Caco-2 (cell line): ENCODE results near the gene CEP170. TPM values are rescaled to one million over a fixed set of nuclear protein-coding genes. Genes with fewer than 3 reads are reported as not detected.

Source experiments
- BruUV-seq: library from RNA; stranded (reverse); fragments of 400-500 nt; replicated peaks from 2 replicates; lab custom pipeline; 2021; lab: Mats Ljungman, UMichigan
- CTCF ChIA-PET: fragments of 300-600 bp; sonication (Branson Sonifier 250); formaldehyde crosslinking; loops from one replicate; lab custom pipeline; 2022; ENCODE audit warnings: antibody characterized with exemption; lab: Charles Lee
- POLR2A ChIA-PET: fragments of 300-600 bp; sonication (Branson Sonifier 250); formaldehyde crosslinking; loops from one replicate; lab custom pipeline; 2022; ENCODE audit warnings: antibody characterized with exemption; lab: Charles Lee
- DNase-seq, 2 experiments: peaks; one replicate each; pipeline versions ENCODE4 v3.0.0 to v3.0.0-alpha.2; 2020 to 2022
- H3K27me3 ChIP-seq: replicated peaks from 2 replicates; pipeline ENCODE4 v1.6.0; 2011; ENCODE audit warnings: low read length; ENCODE audit not compliant: control insufficient read depth, insufficient read depth
- H3K36me3 ChIP-seq: 2 replicates; pipeline ENCODE4 v1.5.1; 2011; ENCODE audit warnings: low read length; ENCODE audit not compliant: control insufficient read depth, insufficient read depth
- H3K4me1 ChIP-seq: fragments of 250-450 bp; sonication (Bioruptor Pico); 2 replicates; pipeline ENCODE4 v1.5.1; 2020; ENCODE audit warnings: mild to moderate bottlenecking
- H3K4me3 ChIP-seq: 2 replicates; pipeline ENCODE4 v1.5.1; 2011; ENCODE audit warnings: low read depth, mild to moderate bottlenecking, control low read depth, low read length
- H3K9me3 ChIP-seq: fragments of 250-450 bp; sonication (Bioruptor Pico); 2 replicates; pipeline ENCODE4 v1.5.1; 2020; ENCODE audit warnings: mild to moderate bottlenecking, moderate library complexity
- H3K27ac Mint-ChIP-seq: one replicate; pipeline ENCODE4 v1.8.0; 2022; ENCODE audit warnings: mixed read lengths; ENCODE audit not compliant: unreplicated experiment
- H3K27me3 Mint-ChIP-seq: one replicate; pipeline ENCODE4 v1.8.0; 2022; ENCODE audit warnings: mixed read lengths; ENCODE audit not compliant: insufficient read depth, unreplicated experiment
- H3K36me3 Mint-ChIP-seq: one replicate; pipeline ENCODE4 v1.8.0; 2022; ENCODE audit warnings: mild to moderate bottlenecking, mixed read lengths; ENCODE audit not compliant: insufficient read depth, unreplicated experiment
- H3K4me1 Mint-ChIP-seq: one replicate; pipeline ENCODE4 v1.8.0; 2022; ENCODE audit warnings: low read depth, mixed read lengths; ENCODE audit not compliant: unreplicated experiment
- H3K4me3 Mint-ChIP-seq: one replicate; pipeline ENCODE4 v1.8.0; 2022; ENCODE audit warnings: mild to moderate bottlenecking, moderate library complexity, mixed read lengths; ENCODE audit not compliant: unreplicated experiment
- H3K9me3 Mint-ChIP-seq: one replicate; pipeline ENCODE4 v1.8.0; 2022; ENCODE audit warnings: mixed read lengths; ENCODE audit not compliant: unreplicated experiment
- CTCF ChIP-seq, 2 experiments: fragments of 200-600 bp in 1 of 2; IDR thresholded peaks; 1 replicate in 1 of 2; 2 replicates in 1 of 2; pipeline versions ENCODE4 v1.5.1 to v1.8.0; 2011 to 2022; ENCODE audit warnings: antibody characterized with exemption in 1 of 2, control low read depth in 1 of 2, inconsistent platforms in 1 of 2, low read depth in 1 of 2, low read length in 1 of 2, mild to moderate bottlenecking in 1 of 2, moderate library complexity in 1 of 2; ENCODE audit not compliant: insufficient read depth in 1 of 2, severe bottlenecking in 1 of 2, unreplicated experiment in 1 of 2
- intact Hi-C: fragments of 100-400 bp; cut with micrococcal nuclease; formaldehyde crosslinking; loops from one replicate; pipeline ENCODE4 v1.10.0; 2022; ENCODE audit not compliant: unreplicated experiment
- total RNA-seq: library from RNA; stranded (reverse); gene quantifications from 2 replicates; pipeline ENCODE4 v1.2.3, GENCODE V29; 2022

The CEP170 gene
- total RNA-seq, 1 experiment from 2014 or later = 22.4 TPM

- H3K4me3 ChIP-seq = no peak overlapping the region
- BruUV-seq = no TSS peak
Measured at GRCh38 chr1:243249214-243249613, 5.9 kb downstream of the CEP170 start.

GRCh38 chr1:243247901-243248300 is 7.2 kb downstream of the CEP170 start:
- intact Hi-C loops = no loop called here
- Mint-ChIP-seq H3K27me3 (no peaks in the 10 kb centered on the region), H3K4me1 (no peaks in the 10 kb centered on the region), H3K27ac (no peak overlapping the region), H3K36me3 (no peaks in the 10 kb centered on the region), H3K9me3 (no peaks in the 10 kb centered on the region), H3K4me3 (no peak overlapping the region)
- Histone ChIP-seq H3K36me3 (no peaks in the 10 kb centered on the region), H3K4me1 (peaks cover 7% of the 10 kb centered on the region; the same call in 1 of the 2 replicates), H3K9me3 (no peaks in the 10 kb centered on the region), H3K27me3 (no peaks in the 10 kb centered on the region), H3K4me3 (no peak overlapping the region)
- no peak for TF ChIP-seq CTCF (IDR thresholded peaks at IDR 0.05; ENCODE audit: insufficient read depth in 1 of 2, low read depth in 1 of 2, low read length in 1 of 2, severe bottlenecking in 1 of 2, unreplicated experiment in 1 of 2)
- BruUV-seq = no TSS peak
- DNase-seq = no peak
- CTCF ChIA-PET = no interaction called here
- POLR2A ChIA-PET = no interaction called here

More at GRCh38 chr1:243249214-243249613, 5.9 kb downstream of the CEP170 start:
- Histone ChIP-seq H3K36me3 (no peaks in the 10 kb centered on the region), H3K27me3 (no peaks in the 10 kb centered on the region), H3K9me3 (no peaks in the 10 kb centered on the region), H3K4me1 (peaks cover 7% of the 10 kb centered on the region; the same call in 1 of the 2 replicates)
- intact Hi-C loops = no loop called here
- DNase-seq = no peak
- no peak for TF ChIP-seq CTCF (IDR thresholded peaks at IDR 0.05; ENCODE audit: insufficient read depth in 1 of 2, low read depth in 1 of 2, low read length in 1 of 2, severe bottlenecking in 1 of 2, unreplicated experiment in 1 of 2)
- peaks cover 2% of the 10 kb centered on the region for H3K36me3 Mint-ChIP-seq
- H3K4me1 Mint-ChIP-seq = no peaks in the 10 kb centered on the region
- ChIA-PET POLR2A (no interaction called here), CTCF (no interaction called here)
- no peaks in the 10 kb centered on the region for H3K27me3 Mint-ChIP-seq
- no peak overlapping the region for H3K4me3 Mint-ChIP-seq
- no peak overlapping the region for H3K27ac Mint-ChIP-seq
- H3K9me3 Mint-ChIP-seq = no peaks in the 10 kb centered on the region

GRCh38 chr1:243246916-243247315 is 8.2 kb downstream of the CEP170 start:
- Histone ChIP-seq H3K4me1 (peaks cover 4% of the 10 kb centered on the region; the same call in 1 of the 2 replicates), H3K4me3 (no peak overlapping the region), H3K9me3 (no peaks in the 10 kb centered on the region), H3K27me3 (no peaks in the 10 kb centered on the region), H3K36me3 (no peaks in the 10 kb centered on the region)
- DNase-seq = no peak
- TF ChIP-seq CTCF (IDR thresholded peaks at IDR 0.05; ENCODE audit: insufficient read depth in 1 of 2, low read depth in 1 of 2, low read length in 1 of 2, severe bottlenecking in 1 of 2, unreplicated experiment in 1 of 2) = no peak
- intact Hi-C loops = no loop called here
- BruUV-seq = no TSS peak
- Mint-ChIP-seq H3K27ac (no peak overlapping the region), H3K27me3 (no peaks in the 10 kb centered on the region), H3K4me3 (no peak overlapping the region), H3K9me3 (no peaks in the 10 kb centered on the region), H3K4me1 (no peaks in the 10 kb centered on the region), H3K36me3 (no peaks in the 10 kb centered on the region)
- POLR2A ChIA-PET = no interaction called here
- CTCF ChIA-PET = no interaction called here
